Measurements from ENCODE around the gene ORAI1.
"Not testable (repeated sequence)": the region's sequence is repeated elsewhere in the genome, so short reads cannot be mapped to it uniquely, and the experiment has no call there.

Gene ORAI1

DNA sequence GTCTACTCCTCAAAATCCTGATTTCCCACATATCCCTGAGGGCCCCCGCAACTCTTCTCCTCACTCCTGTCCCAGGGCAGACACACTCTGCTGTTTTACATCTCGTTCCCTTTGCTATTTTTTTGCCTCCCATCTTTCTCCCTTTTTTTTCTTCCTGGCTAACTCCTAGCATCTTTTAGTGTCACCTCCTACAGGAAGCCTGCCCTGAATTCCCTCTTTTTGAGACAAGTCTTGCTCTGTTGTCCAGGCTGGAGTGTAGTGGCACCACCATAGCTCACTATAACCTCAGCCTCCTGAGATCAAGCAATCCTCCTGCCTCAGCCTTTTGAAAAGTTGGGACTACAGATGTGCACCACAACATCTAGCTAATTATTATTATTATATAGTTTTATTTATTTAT is 29.8 kb downstream of the ORAI1 start:
- H3K4me3 ChIP-seq (ENCODE audit: low read depth, low read length): no peak overlapping the region
- POLR2A ChIA-PET: no interaction called here
- CTCF ChIA-PET: interaction anchor here (0.6 to 4.6 kb wide), 3 partner anchors 13 to 160 kb away, joined by 3 to 25 read pairs (median 3); partner anchors contain the start of gene MORN3
- TF ChIP-seq ZSCAN23 (tag by site-specific recombination; IDR thresholded peaks at IDR 0.05) (no peak), ZNF121 (tag by site-specific recombination; IDR thresholded peaks at IDR 0.05) (0 out of 2 replicates have a peak, but pooled peaks have one; percentile 27), KLF16 (tag by site-specific recombination; IDR thresholded peaks at IDR 0.05) (no peak), BCL11A (tag by site-specific recombination; IDR thresholded peaks at IDR 0.05; ENCODE audit: low read depth) (no peak)
- H3K4me1 ChIP-seq (ENCODE audit: control insufficient read depth, insufficient read depth, low read length): no peaks in the 10 kb centered on the region
- no peaks in the 10 kb centered on the region for H3K36me3 ChIP-seq (ENCODE audit: control insufficient read depth in 2 of 2, insufficient read depth in 1 of 2, low read length in 2 of 2)
- H3K9me3 ChIP-seq (ENCODE audit: control insufficient read depth, insufficient read depth, low read depth, low read length): no peaks in the 10 kb centered on the region
- no peak overlapping the region for H3K27ac ChIP-seq (ENCODE audit: extremely low read depth, low read depth, low read length)

DNA sequence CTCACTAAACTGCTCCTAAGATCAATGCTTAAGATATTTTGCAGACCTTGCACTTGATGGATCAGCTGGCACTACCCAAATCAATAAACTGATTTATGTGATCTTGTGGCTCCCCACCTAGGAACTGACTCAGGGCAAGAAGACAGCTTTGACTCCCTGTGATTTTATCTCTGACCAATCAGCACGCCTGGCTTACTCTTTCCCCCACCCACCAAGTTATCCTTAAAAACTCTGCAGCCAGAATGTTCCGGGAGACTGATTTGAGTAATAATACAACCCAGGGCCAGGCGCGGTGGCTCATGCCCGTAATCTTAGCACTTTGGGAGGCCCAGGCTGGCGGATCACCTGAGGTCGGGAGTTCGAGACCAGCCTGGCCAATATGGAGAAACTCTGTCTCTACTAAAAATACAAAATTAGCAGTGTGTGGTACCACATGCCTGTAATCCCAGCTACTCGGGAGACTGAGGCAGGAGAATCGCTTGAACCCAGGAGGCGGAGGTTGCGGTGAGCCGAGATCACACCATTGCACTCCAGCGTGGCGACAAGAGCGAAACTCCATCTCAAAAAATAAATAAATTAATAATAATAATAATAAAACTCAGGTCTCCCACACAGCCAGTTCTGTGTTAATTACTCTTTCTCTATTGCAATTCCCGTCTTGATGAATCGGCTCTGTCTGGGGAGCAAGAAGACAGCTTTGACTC is 31.1 kb downstream of the ORAI1 start:
- no peaks in the 10 kb centered on the region for H3K9me3 ChIP-seq (ENCODE audit: control insufficient read depth, insufficient read depth, low read depth, low read length)
- no peak overlapping the region for H3K27ac ChIP-seq (ENCODE audit: extremely low read depth, low read depth, low read length)
- ChIA-PET POLR2A (interaction anchor here (0.8 to 0.9 kb wide), 2 partner anchors 30 to 99 kb away, joined by 3 to 6 read pairs; no protein-coding TSS in a partner anchor), CTCF (interaction anchor here (0.6 to 4.6 kb wide), 3 partner anchors 12 to 105 kb away, joined by 3 to 25 read pairs (median 4); partner anchors contain the start of genes MORN3 and ORAI1)
- no peaks in the 10 kb centered on the region for H3K4me1 ChIP-seq (ENCODE audit: control insufficient read depth, insufficient read depth, low read length)
- TF ChIP-seq, protein P1, sequence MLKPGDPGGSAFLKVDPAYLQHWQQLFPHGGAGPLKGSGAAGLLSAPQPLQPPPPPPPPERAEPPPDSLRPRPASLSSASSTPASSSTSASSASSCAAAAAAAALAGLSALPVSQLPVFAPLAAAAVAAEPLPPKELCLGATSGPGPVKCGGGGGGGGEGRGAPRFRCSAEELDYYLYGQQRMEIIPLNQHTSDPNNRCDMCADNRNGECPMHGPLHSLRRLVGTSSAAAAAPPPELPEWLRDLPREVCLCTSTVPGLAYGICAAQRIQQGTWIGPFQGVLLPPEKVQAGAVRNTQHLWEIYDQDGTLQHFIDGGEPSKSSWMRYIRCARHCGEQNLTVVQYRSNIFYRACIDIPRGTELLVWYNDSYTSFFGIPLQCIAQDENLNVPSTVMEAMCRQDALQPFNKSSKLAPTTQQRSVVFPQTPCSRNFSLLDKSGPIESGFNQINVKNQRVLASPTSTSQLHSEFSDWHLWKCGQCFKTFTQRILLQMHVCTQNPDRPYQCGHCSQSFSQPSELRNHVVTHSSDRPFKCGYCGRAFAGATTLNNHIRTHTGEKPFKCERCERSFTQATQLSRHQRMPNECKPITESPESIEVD (tag by site-specific recombination; IDR thresholded peaks at IDR 0.05): no peak
- TF ChIP-seq SP2 (tag by site-specific recombination; IDR thresholded peaks at IDR 0.05) (0 out of 2 replicates have a peak, but pooled peaks have one; percentile 9), KLF9 (tag by site-specific recombination; IDR thresholded peaks at IDR 0.05; ENCODE audit: low read depth) (no peak), ZFP37 (tag by site-specific recombination; IDR thresholded peaks at IDR 0.05) (no peak), ZBTB20 (tag by site-specific recombination; IDR thresholded peaks at IDR 0.05) (no peak), ZNF366 (tag by site-specific recombination; conservative IDR thresholded peaks at IDR 0.05) (no peak), ZBTB17 (tag by site-specific recombination; IDR thresholded peaks at IDR 0.05) (peak; percentile 38; the same call in 1 of the 2 replicates), ZNF76 (tag by site-specific recombination; IDR thresholded peaks at IDR 0.05; ENCODE audit: borderline replicate concordance, low read depth) (no peak)
- TF ChIP-seq, protein P2, sequence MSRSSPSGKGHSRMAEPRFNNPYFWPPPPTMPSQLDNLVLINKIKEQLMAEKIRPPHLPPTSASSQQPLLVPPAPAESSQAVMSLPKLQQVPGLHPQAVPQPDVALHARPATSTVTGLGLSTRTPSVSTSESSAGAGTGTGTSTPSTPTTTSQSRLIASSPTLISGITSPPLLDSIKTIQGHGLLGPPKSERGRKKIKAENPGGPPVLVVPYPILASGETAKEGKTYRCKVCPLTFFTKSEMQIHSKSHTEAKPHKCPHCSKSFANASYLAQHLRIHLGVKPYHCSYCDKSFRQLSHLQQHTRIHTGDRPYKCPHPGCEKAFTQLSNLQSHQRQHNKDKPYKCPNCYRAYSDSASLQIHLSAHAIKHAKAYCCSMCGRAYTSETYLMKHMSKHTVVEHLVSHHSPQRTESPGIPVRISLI (tag by site-specific recombination; IDR thresholded peaks at IDR 0.05): no peak
- H3K4me3 ChIP-seq (ENCODE audit: low read depth, low read length): no peak overlapping the region
- no peaks in the 10 kb centered on the region for H3K36me3 ChIP-seq (ENCODE audit: control insufficient read depth in 2 of 2, insufficient read depth in 1 of 2, low read length in 2 of 2)

DNA sequence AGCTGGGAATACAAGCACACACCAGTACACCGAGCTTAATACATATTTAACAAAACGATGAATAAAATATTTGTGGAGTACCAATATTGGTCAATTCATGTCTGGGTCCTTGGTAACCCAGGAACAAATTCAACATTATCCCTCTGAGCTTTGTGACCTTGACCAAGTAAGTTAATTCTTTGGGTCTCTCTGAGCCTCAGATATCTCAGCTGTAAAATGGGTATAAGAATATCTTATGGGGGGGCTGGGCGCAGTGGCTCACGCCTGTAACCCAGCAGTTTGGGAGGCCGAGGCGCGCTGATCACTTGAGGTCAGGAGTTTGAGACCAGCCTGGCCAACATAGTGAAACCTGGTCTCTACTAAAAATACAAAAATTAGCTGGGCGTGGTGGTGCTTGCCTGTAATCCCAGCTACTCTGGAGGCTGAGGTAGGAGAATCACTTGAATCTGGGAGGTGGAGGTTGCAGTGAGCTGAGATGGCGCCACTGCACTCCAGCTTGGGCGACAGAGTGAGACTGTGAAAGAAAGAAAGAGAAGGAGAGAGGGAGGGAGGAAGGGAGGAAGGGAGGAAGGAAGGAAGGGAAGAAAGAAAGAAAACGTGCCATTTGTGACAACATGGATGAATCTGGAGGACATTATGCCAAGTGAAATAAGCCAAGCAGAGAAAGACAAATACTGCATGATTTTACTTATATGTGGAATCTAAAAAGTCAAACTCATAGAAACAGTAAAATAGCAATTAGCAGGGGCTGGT is 35.2 kb downstream of the ORAI1 start:
- CTCF ChIA-PET: interaction anchor here (0.6 to 1.1 kb wide), 7 partner anchors 8 to 166 kb away, joined by 3 to 9 read pairs (median 3); partner anchors contain the start of gene MORN3

DNA sequence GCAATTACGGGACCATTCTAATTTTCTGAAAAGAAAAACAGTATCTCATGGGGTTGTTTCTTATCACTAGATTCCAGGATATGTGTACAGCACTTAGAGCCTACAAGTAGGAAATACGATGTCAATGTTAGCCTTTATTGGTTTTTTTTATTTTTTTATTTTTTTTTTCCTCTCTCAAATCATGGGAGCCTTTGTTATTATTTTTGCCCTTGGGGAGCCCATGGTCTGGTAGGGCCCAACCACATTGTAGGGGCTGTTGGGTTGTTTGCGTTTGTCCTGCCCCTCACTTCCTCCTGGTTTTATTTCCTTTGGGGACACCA is 37.2 kb downstream of the ORAI1 start:
- H3K4me1 ChIP-seq (ENCODE audit: control insufficient read depth, insufficient read depth, low read length): no peaks in the 10 kb centered on the region
- H3K4me3 ChIP-seq (ENCODE audit: low read depth, low read length): no peak overlapping the region
- no peaks in the 10 kb centered on the region for H3K9me3 ChIP-seq (ENCODE audit: control insufficient read depth, insufficient read depth, low read depth, low read length)
- no peaks in the 10 kb centered on the region for H3K36me3 ChIP-seq (ENCODE audit: control insufficient read depth in 2 of 2, insufficient read depth in 1 of 2, low read length in 2 of 2)
- ChIA-PET POLR2A (no interaction called here), CTCF (no interaction called here)
- no peak overlapping the region for H3K27ac ChIP-seq (ENCODE audit: extremely low read depth, low read depth, low read length)
- TF ChIP-seq, protein P2 (tag by site-specific recombination; IDR thresholded peaks at IDR 0.05): peak; percentile 88
- TF ChIP-seq, protein P3, sequence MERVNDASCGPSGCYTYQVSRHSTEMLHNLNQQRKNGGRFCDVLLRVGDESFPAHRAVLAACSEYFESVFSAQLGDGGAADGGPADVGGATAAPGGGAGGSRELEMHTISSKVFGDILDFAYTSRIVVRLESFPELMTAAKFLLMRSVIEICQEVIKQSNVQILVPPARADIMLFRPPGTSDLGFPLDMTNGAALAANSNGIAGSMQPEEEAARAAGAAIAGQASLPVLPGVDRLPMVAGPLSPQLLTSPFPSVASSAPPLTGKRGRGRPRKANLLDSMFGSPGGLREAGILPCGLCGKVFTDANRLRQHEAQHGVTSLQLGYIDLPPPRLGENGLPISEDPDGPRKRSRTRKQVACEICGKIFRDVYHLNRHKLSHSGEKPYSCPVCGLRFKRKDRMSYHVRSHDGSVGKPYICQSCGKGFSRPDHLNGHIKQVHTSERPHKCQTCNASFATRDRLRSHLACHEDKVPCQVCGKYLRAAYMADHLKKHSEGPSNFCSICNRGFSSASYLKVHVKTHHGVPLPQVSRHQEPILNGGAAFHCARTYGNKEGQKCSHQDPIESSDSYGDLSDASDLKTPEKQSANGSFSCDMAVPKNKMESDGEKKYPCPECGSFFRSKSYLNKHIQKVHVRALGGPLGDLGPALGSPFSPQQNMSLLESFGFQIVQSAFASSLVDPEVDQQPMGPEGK (tag by site-specific recombination; IDR thresholded peaks at IDR 0.05): peak; percentile 90
- TF ChIP-seq ZXDB (tag by site-specific recombination; IDR thresholded peaks at IDR 0.05): 0 out of 2 replicates have a peak, but pooled peaks have one; percentile 42
- peak; percentile 23; the same call in 1 of the 2 replicates for TF ChIP-seq ZNF76 (tag by site-specific recombination; IDR thresholded peaks at IDR 0.05; ENCODE audit: borderline replicate concordance, low read depth)
- TF ChIP-seq IKZF3 (tag by site-specific recombination; IDR thresholded peaks at IDR 0.05): peak; percentile 58; the same call in 1 of the 2 replicates

More for the DNA sequence above, 35.2 kb downstream of the ORAI1 start:
- H3K4me3 ChIP-seq (ENCODE audit: low read depth, low read length); POLR2A ChIA-PET; H3K36me3 ChIP-seq (ENCODE audit: control insufficient read depth in 2 of 2, insufficient read depth in 1 of 2, low read length in 2 of 2); H3K27ac ChIP-seq (ENCODE audit: extremely low read depth, low read depth, low read length); H3K9me3 ChIP-seq (ENCODE audit: control insufficient read depth, insufficient read depth, low read depth, low read length); H3K4me1 ChIP-seq (ENCODE audit: control insufficient read depth, insufficient read depth, low read length): not testable (repeated sequence)
- peak; percentile 92 for TF ChIP-seq ZNF366 (tag by site-specific recombination; conservative IDR thresholded peaks at IDR 0.05)

Data from HEK293 (cell line).